Endothelial cell of umbilical vein (primary cell): Measurements from ENCODE around the gene SYNPO2.
A peak's percentile ranks its signal among the peaks of the same experiment; 100 is the strongest.

Source experiments
- CTCF ChIP-seq, 2 donors: IDR thresholded peaks; 1 replicate in 1 of 2; 2 replicates in 1 of 2; pipeline ENCODE4 v1.5.1; 2011; ENCODE audit warnings: low read length in 2 of 2, mild to moderate bottlenecking in 2 of 2, moderate library complexity in 2 of 2, control low read depth in 1 of 2, inconsistent platforms in 1 of 2, low read depth in 1 of 2; ENCODE audit not compliant: insufficient read depth in 1 of 2; ENCODE audit errors: extremely low read depth in 1 of 2
- EZH2 ChIP-seq: IDR thresholded peaks from 2 replicates; pipeline ENCODE4 v1.6.1; 2012; ENCODE audit warnings: borderline replicate concordance, low read depth, mild to moderate bottlenecking, moderate library complexity, low read length, inconsistent platforms; ENCODE audit not compliant: severe bottlenecking
- FOS ChIP-seq: IDR thresholded peaks from 2 replicates; pipeline ENCODE4 v1.6.1; 2011; ENCODE audit warnings: mild to moderate bottlenecking, low read length, moderate library complexity, borderline replicate concordance; ENCODE audit not compliant: insufficient read depth
- GATA2 ChIP-seq: IDR thresholded peaks from 2 replicates; pipeline ENCODE4 v1.7.0; 2011; ENCODE audit warnings: low read depth, mild to moderate bottlenecking, moderate library complexity, mixed read lengths, low read length; ENCODE audit not compliant: insufficient read length, insufficient read depth
- JUN ChIP-seq: IDR thresholded peaks from 2 replicates; pipeline ENCODE4 v1.6.1; 2011; ENCODE audit warnings: borderline replicate concordance, low read depth; ENCODE audit not compliant: insufficient read length, insufficient read depth
- MYC ChIP-seq: IDR thresholded peaks from one replicate; pipeline ENCODE4 v1.6.1; 2011; ENCODE audit warnings: mild to moderate bottlenecking, low read depth, low read length
- POLR2A ChIP-seq: IDR thresholded peaks from 2 replicates; pipeline ENCODE4 v1.6.1; 2012; ENCODE audit warnings: low read depth, mild to moderate bottlenecking, control low read depth, low read length
- POLR2AphosphoS5 ChIP-seq: IDR thresholded peaks from 2 replicates; pipeline ENCODE4 v1.6.1; 2012; ENCODE audit warnings: low read depth, mild to moderate bottlenecking, control low read depth, low read length, moderate library complexity; ENCODE audit not compliant: insufficient read depth
- TF ChIP-seq, protein P1 (sequence below): IDR thresholded peaks from 2 replicates; pipeline ENCODE4 v1.6.1; 2011; ENCODE audit not compliant: insufficient read depth, insufficient read length

DNA sequence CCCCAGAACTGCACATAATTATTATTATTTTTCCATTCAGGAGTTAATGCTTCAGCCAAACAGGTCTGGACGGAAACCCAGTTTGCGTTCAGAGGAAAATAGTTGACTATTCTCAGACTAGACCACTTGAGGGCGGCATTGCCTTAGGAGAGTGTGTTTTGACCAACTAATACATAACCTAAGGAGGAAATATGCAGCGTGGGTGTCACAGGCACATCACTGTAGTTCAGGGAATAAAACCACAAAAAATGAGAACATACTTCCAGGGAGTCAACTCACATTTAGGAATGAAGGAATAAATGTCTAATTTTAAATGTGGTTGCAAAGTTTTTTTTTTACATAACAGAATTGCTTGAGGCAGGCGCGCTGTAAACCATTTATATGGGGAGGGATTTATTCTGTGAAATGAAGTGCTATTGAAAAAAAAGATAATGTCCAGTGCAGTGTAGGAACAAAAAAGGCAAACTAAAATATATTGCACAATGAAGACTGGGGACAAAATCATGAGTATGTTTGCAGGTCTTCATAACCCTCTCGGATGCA lies 93.3 kb downstream of the SYNPO2 start:
- TF ChIP-seq CTCF (IDR thresholded peaks at IDR 0.05; ENCODE audit: extremely low read depth in 1 of 2, insufficient read depth in 1 of 2, low read depth in 1 of 2, low read length in 2 of 2), result peak; percentile 56 to 57
- TF ChIP-seq POLR2A, result no peak
- TF ChIP-seq, protein P1, sequence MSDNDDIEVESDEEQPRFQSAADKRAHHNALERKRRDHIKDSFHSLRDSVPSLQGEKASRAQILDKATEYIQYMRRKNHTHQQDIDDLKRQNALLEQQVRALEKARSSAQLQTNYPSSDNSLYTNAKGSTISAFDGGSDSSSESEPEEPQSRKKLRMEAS, result no peak
- TF ChIP-seq POLR2AphosphoS5, result no peak
- TF ChIP-seq JUN, result no peak
- no peak for TF ChIP-seq EZH2
- no peak for TF ChIP-seq GATA2
- no peak for TF ChIP-seq MYC
- no peak for TF ChIP-seq FOS
